Memory B cell (primary cell): ENCODE results near the gene CFAP77.

Source experiments
- ATAC-seq: fragments of 150-1000 bp; cut with Tn5 transposase; 2 replicates; pipeline ENCODE4 v1.10.0; 2021; ENCODE audit warnings: low read depth, mild to moderate bottlenecking, moderate library complexity
- DNase-seq, 2 donors: peaks; one replicate each; pipeline ENCODE4 v3.0.0; 2022; ENCODE audit warnings: low spot score in 2 of 2
- H3K27ac Mint-ChIP-seq: one replicate; pipeline ENCODE4 v1.8.0; 2022; ENCODE audit warnings: mild to moderate bottlenecking, moderate library complexity, mixed read lengths
- H3K27me3 Mint-ChIP-seq: one replicate; pipeline ENCODE4 v1.8.0; 2022; ENCODE audit warnings: mixed read lengths
- H3K36me3 Mint-ChIP-seq: one replicate; pipeline ENCODE4 v1.8.0; 2022; ENCODE audit warnings: mild to moderate bottlenecking, mixed read lengths
- H3K4me1 Mint-ChIP-seq: one replicate; pipeline ENCODE4 v1.8.0; 2022; ENCODE audit warnings: mixed read lengths
- H3K4me3 Mint-ChIP-seq: one replicate; pipeline ENCODE4 v1.8.0; 2022; ENCODE audit warnings: mild to moderate bottlenecking, moderate library complexity, mixed read lengths
- H3K9me3 Mint-ChIP-seq: one replicate; pipeline ENCODE4 v1.8.0; 2022; ENCODE audit warnings: mixed read lengths

The CFAP77 gene

DNA sequence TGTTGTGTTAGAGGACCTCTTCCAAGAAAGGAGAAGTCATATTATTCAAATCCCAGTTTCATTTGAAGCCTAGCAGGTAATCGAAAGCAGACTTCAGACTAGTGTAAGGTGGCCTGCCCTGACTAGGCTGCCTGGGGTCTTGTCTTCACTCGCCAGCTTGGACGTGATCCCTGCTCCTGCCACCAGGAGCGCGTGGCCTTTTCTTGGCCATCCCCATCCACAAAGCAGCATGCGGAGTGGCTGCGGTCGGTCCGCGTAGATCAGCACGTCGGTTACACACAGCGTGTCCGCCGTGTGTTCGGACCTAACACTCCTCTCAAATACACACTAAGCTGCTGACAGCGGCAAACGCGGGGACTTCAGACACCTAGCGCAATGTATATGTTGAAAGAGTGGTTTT, 37.3 kb downstream of the CFAP77 start:
- H3K4me1 Mint-ChIP-seq = no peaks in the 10 kb centered on the region
- no peaks in the 10 kb centered on the region for H3K36me3 Mint-ChIP-seq
- H3K27ac Mint-ChIP-seq = no peak overlapping the region
- DNase-seq = no peak
- no peak for ATAC-seq
- H3K9me3 Mint-ChIP-seq = peaks cover 1% of the 10 kb centered on the region
- H3K27me3 Mint-ChIP-seq = peaks cover 12% of the 10 kb centered on the region
- no peak overlapping the region for H3K4me3 Mint-ChIP-seq

DNA sequence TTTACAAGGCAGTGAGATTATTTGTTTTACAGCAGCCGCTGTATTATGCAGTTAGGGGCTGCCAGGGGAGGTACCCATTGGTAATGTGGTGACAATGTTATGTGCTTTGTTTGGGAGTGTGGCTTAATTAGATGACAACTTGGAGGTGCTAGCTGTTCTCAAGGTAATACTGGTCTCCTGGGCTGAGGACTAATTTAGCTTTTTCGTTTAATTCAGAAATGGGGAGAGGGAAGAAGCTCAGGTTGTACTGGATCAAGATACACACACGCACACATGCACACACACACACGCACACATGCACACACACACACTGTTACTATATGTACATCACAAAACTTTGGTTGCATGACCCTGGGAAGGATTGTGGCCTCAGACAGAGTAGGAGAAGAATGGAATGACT, 37.9 kb downstream of the CFAP77 start:
- Mint-ChIP-seq H3K27me3 (peaks cover 13% of the 10 kb centered on the region), H3K9me3 (peaks cover under 1% of the 10 kb centered on the region), H3K4me3 (no peak overlapping the region), H3K36me3 (no peaks in the 10 kb centered on the region), H3K27ac (no peak overlapping the region), H3K4me1 (no peaks in the 10 kb centered on the region)
- no peak for ATAC-seq
- DNase-seq = no peak

DNA sequence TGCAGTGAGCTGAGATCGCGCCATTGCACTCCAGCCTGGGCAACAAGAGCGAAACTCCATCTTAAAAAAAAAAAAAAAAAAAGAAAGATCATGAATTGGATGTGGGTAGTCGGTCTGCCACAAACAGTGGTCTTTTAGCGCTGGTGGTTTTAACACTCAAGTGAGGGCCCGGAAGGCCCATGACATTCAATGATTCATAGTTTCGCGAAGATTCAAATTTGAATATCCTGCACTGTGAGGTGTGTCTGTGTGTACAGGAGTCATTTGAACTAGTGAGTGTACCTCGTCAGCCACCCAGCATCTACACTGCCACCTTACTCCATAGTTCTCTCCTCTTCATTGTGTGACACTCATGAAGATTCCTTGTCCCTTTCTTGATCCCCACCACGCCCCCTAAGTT, 41.3 kb downstream of the CFAP77 start:
- ATAC-seq (no peak), DNase-seq (no peak)
- H3K27ac Mint-ChIP-seq = no peak overlapping the region
- no peak overlapping the region for H3K4me3 Mint-ChIP-seq
- H3K9me3 Mint-ChIP-seq = no peaks in the 10 kb centered on the region
- no peaks in the 10 kb centered on the region for H3K4me1 Mint-ChIP-seq
- peaks cover 17% of the 10 kb centered on the region for H3K27me3 Mint-ChIP-seq
- H3K36me3 Mint-ChIP-seq = no peaks in the 10 kb centered on the region

DNA sequence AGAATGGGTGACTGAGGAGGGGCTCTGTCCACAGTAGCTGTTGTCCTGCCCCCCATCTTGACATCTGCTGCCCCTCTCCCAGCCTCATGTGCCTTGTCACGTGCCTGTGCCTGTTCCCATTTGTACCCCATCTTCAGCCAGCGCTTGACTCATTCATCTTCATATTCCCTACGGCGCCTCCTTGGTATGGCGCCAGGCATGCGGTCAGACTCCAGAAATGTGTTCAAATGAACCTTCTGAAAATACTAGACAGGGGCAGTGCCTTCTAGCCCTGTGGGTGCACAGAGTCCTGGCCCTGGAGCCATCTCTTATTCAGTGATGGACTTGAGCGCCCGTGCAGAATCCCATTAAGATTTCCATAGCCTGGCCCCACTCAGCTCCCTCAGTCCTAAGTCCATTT, 46.2 kb downstream of the CFAP77 start:
- Mint-ChIP-seq H3K27ac (no peak overlapping the region), H3K9me3 (no peaks in the 10 kb centered on the region), H3K4me1 (no peaks in the 10 kb centered on the region), H3K36me3 (no peaks in the 10 kb centered on the region), H3K27me3 (peaks cover 13% of the 10 kb centered on the region), H3K4me3 (no peak overlapping the region)
- ATAC-seq (no peak), DNase-seq (no peak)

DNA sequence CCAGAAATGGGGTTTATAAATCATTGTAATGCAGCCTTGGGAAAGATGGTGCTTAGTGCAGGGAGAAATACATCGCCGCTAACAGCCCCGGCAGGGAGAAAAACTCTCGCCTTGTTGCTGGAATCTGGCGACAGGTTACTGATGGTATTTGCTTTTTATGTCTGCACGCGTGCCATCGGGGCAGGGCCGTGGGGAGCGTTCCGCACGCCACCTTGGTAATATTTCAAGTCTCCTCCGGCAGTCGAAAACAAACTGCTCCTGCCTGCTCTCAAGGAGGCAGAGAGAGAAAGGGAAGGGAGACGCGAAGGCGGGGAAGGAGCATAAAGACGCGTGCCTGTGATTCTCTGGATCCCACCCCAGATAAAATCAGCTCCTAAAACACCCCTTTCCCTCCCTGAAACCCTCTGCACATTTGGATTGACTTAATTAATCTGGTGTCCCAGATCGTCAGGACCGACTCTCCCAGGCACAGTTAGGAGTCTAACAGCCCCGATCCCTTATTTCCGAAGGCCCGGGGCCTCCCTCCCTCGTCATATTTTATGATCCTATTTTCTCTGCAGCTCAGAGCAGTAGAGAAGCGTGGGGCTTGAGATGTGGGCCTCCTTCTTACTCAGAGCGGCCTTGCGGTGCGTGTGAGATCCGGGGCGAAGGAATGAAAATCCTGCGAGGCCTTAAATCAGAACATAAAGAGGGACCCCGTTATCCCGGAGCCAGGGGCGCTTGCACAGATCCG, 47.7 kb downstream of the CFAP77 start:
- H3K4me3 Mint-ChIP-seq = no peak overlapping the region
- H3K36me3 Mint-ChIP-seq = no peaks in the 10 kb centered on the region
- no peak overlapping the region for H3K27ac Mint-ChIP-seq
- ATAC-seq (no peak), DNase-seq (no peak)
- no peaks in the 10 kb centered on the region for H3K9me3 Mint-ChIP-seq
- H3K27me3 Mint-ChIP-seq = peaks cover 7% of the 10 kb centered on the region
- H3K4me1 Mint-ChIP-seq = no peaks in the 10 kb centered on the region

DNA sequence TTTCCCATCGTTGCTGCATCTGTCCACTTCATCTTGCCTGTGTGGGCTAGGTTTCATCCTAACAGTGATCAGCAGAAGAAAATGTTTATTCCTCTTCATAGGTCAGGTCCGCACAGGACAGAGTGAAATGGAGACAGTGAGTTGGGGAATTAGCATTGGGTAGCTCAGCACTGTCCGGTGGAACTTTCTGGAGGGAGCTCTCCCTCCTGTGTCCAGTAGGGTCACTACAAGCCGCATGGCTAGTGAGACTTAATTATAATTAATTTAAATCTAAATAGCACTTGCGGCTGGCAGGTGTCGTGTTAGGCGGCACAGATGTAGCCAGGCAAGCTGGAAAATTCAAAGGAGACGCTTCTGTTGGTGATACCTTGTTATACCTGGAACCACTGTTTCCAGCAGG, 48.4 kb downstream of the CFAP77 start:
- H3K27ac Mint-ChIP-seq = no peak overlapping the region
- DNase-seq (no peak), ATAC-seq (no peak)
- no peaks in the 10 kb centered on the region for H3K36me3 Mint-ChIP-seq
- H3K4me3 Mint-ChIP-seq = no peak overlapping the region
- H3K9me3 Mint-ChIP-seq = no peaks in the 10 kb centered on the region
- H3K27me3 Mint-ChIP-seq = peaks cover 3% of the 10 kb centered on the region
- H3K4me1 Mint-ChIP-seq = no peaks in the 10 kb centered on the region

DNA sequence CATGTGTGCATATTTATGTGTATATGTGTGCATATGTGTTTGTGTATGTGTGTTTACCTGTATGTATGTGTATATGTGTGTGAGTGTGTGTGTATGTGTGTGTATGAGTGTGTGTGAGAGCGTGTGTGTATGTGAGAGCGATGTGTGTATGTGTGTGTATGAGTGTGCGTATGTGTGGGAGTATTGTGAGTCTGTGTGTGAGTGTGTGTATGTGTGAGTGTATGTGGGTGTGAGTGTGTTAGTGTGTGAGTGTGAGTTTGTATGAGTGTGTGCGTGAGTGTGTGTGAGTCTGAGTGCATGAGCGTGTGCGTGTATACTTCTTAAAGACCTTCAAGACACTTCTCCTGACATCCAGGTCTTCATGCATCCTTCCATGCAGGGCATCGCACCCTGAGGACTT, 49.6 kb downstream of the CFAP77 start:
- Mint-ChIP-seq H3K27me3 (peaks cover 3% of the 10 kb centered on the region), H3K4me3 (no peak overlapping the region), H3K36me3 (no peaks in the 10 kb centered on the region), H3K4me1 (no peaks in the 10 kb centered on the region), H3K9me3 (no peaks in the 10 kb centered on the region), H3K27ac (no peak overlapping the region)
- no peak for ATAC-seq
- no peak for DNase-seq

DNA sequence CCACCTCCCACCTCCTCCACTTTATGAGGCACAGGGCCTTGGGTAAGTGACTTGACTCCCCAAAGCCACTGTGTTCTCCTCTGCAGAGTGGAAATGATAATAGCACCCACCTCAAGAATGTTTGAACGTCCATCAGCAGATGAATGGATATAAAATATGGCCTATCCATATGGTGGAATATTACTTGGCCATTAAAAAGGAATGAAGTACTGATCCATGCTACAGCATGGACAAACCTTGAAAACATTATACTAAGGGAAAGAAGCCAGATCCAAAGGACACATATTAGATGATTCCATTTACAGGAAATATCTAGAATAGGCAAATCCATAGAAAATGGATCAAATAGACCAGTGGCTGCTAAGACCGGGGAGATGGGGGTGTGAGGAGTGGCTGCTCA, 50.2 kb downstream of the CFAP77 start:
- H3K27ac Mint-ChIP-seq = no peak overlapping the region
- no peaks in the 10 kb centered on the region for H3K9me3 Mint-ChIP-seq
- DNase-seq (no peak), ATAC-seq (no peak)
- no peaks in the 10 kb centered on the region for H3K4me1 Mint-ChIP-seq
- no peaks in the 10 kb centered on the region for H3K36me3 Mint-ChIP-seq
- no peak overlapping the region for H3K4me3 Mint-ChIP-seq
- peaks cover 3% of the 10 kb centered on the region for H3K27me3 Mint-ChIP-seq

DNA sequence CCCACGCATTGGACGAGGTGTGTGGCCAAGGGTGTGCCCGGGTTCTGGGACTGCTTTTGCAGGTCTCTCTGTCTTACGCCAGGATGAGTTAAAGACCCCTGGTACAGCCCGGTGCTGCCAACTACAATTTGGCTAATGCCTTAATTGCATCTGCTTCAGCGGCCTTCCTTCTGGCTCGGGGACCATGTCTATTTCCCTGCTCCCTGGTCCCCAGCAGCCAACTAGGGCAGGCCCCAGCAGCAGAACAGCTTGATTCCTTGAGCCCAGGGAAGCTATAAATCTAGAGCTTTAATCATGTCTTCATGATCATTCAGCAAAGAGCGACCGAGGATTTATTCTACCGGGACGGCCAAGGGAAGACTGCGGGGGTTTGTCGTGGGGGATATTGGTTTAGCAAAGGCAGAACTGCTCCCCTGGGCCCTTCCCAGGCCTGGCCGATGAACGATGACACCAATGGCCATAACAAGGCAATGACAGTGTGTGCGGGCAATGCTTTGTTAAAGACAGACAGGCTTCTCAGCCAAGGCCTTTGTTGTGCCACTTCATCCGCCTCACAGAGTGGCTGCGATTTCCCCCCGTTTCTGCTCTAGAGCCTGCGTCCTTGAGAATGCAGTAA, 51.4 kb downstream of the CFAP77 start:
- H3K4me1 Mint-ChIP-seq = no peaks in the 10 kb centered on the region
- DNase-seq (no peak), ATAC-seq (no peak)
- peaks cover 1% of the 10 kb centered on the region for H3K9me3 Mint-ChIP-seq
- peaks cover 1% of the 10 kb centered on the region for H3K27me3 Mint-ChIP-seq
- no peak overlapping the region for H3K4me3 Mint-ChIP-seq
- no peak overlapping the region for H3K27ac Mint-ChIP-seq
- no peaks in the 10 kb centered on the region for H3K36me3 Mint-ChIP-seq

DNA sequence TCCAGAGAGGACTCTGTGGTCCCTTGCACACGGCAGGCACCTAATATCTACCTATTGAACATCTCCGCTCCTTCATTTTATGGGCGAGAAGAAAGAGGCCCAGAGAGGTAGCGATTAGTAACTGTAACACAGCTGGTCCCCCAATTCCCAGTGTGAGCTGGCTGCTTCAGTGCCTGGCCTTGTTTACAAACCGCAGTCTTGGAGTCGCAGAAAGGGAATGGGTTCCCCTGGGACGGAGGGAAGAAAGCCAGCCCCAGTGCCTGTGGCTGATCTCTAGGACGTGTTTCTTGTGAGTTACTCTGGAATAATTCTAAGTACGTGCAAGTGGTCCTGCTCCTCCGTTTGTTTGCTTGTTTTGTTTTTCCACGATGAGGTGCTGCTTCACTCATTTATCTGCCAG, 52.0 kb downstream of the CFAP77 start:
- ATAC-seq (no peak), DNase-seq (no peak)
- H3K4me1 Mint-ChIP-seq = no peaks in the 10 kb centered on the region
- H3K27ac Mint-ChIP-seq = no peak overlapping the region
- H3K9me3 Mint-ChIP-seq = peaks cover 1% of the 10 kb centered on the region
- H3K36me3 Mint-ChIP-seq = no peaks in the 10 kb centered on the region
- H3K4me3 Mint-ChIP-seq = no peak overlapping the region
- H3K27me3 Mint-ChIP-seq = peaks cover 1% of the 10 kb centered on the region

DNA sequence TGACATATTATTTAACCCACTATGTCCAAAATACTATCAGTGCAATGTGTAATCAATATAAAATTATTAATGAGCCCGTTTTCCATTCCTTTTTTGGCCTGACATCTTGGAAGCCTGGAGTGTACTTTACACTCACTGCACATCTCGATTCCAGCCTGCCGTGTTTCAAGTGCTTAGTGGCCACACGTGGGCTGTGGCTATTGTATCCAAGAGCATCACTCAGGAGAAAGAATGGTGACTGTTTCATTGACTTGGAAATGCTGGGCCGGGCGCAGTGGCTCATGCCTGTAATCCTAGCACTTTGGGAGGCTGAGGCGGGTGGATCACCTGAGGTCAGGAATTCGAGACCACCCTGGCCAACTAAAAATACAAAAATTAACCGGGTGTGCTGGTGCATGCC, 54.5 kb downstream of the CFAP77 start:
- Mint-ChIP-seq H3K4me1 (no peaks in the 10 kb centered on the region), H3K27me3 (peaks cover 3% of the 10 kb centered on the region), H3K4me3 (no peak overlapping the region), H3K36me3 (peaks cover 3% of the 10 kb centered on the region), H3K27ac (no peak overlapping the region), H3K9me3 (peaks cover 3% of the 10 kb centered on the region)
- no peak for DNase-seq
- ATAC-seq = no peak

DNA sequence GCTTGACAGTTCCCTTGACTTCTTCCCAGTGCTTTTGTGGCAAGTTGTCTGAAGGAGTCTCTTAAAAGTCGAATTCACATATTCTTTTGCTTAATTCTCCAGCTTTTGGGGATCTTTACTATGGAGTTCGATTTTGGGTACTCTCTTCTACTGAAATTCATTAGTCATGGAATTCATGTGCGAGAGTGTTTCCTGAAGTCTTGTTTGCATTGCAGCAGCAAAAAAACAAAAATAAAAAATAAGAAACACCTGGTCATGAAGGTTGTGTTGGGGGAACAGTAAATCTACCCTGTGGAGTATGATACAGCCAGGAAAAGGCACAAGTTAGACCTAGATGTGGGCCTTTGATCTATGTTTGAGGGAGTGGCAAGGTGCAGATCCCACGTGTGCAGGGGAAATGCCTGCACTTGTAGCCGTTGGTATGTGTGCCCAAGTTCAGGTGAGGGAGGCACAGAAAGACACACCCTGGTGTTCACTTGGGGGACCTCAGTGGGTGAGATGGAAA, 55.2 kb downstream of the CFAP77 start:
- Mint-ChIP-seq H3K9me3 (peaks cover 3% of the 10 kb centered on the region), H3K27me3 (peaks cover 3% of the 10 kb centered on the region), H3K36me3 (peaks cover 3% of the 10 kb centered on the region), H3K4me1 (no peaks in the 10 kb centered on the region), H3K27ac (no peak overlapping the region), H3K4me3 (no peak overlapping the region)
- ATAC-seq (no peak), DNase-seq (no peak)

DNA sequence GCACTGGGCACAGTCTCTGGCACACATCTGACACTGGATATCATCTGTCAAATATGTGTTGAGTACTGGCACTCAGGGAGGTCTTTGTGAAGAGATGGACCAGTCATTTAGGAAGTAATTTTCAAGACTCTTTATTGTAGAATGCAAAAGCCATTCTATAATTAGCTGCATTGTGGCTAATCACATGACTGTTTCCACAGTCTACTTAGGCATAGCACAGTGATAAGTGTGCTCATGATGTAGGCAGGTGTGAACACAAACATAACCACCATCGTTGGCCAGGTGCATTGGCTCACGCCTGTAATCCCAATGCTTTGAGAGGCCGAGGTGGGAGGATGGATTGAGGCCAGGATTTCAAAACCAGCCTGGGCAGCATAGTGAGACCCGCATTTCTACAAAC, 62.2 kb downstream of the CFAP77 start:
- peaks cover 5% of the 10 kb centered on the region for H3K4me1 Mint-ChIP-seq
- no peak for ATAC-seq
- no peak overlapping the region for H3K4me3 Mint-ChIP-seq
- peaks cover 10% of the 10 kb centered on the region for H3K27me3 Mint-ChIP-seq
- H3K27ac Mint-ChIP-seq = no peak overlapping the region
- no peak for DNase-seq
- peaks cover 2% of the 10 kb centered on the region for H3K9me3 Mint-ChIP-seq
- H3K36me3 Mint-ChIP-seq = peaks cover 3% of the 10 kb centered on the region

DNA sequence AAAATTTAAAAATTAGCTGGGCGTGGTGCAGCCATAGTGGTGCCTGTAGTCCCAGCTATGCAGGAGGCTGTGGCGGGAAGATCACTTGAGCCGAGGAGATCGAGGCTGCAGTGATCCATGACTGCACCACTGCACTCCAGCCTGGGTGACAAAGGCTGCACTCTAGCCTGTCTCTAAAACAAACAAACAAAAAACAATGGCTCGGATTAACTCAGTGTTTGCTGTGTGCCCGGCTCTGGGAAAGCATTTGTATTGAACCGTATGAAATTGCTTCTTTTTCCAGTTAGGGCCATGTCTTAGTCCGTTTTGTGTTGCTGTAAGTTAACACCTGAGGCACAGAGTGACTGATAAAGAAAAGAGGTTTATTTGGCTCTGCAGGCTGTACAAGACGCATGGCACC, 62.6 kb downstream of the CFAP77 start:
- DNase-seq = no peak
- H3K27me3 Mint-ChIP-seq = peaks cover 11% of the 10 kb centered on the region
- no peak overlapping the region for H3K27ac Mint-ChIP-seq
- peaks cover 2% of the 10 kb centered on the region for H3K9me3 Mint-ChIP-seq
- peaks cover 5% of the 10 kb centered on the region for H3K4me1 Mint-ChIP-seq
- H3K36me3 Mint-ChIP-seq = peaks cover 3% of the 10 kb centered on the region
- ATAC-seq = no peak
- H3K4me3 Mint-ChIP-seq = no peak overlapping the region

DNA sequence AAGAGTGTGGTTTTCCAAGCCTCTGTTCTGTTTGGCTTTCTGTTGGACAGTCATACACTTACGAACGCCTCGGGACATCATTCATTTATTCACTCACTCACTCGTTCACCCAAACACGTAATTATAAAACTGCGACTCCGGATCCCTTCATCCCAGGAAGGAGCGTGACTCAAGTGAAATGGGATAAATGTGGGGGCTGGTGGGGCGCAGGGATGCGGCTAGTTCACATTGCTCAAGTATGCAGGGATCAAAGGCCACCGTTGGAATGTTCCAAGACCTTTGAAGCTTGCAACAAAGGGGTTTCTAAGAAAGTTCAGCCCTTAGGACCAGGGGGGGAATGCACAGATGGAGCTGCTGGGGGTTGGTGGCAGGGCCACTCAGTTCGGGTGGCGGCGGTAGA, 64.2 kb downstream of the CFAP77 start:
- Mint-ChIP-seq H3K27me3 (peaks cover 8% of the 10 kb centered on the region), H3K9me3 (no peaks in the 10 kb centered on the region), H3K4me3 (no peak overlapping the region), H3K4me1 (peaks cover 5% of the 10 kb centered on the region), H3K27ac (no peak overlapping the region), H3K36me3 (no peaks in the 10 kb centered on the region)
- DNase-seq (no peak), ATAC-seq (no peak)
